ENCODE results near the gene GPC5.

Gene GPC5

GRCh38 chr13:91598655-91599054, 200.2 kb downstream of the GPC5 start:
- no peak for DNase-seq

- DNase-seq, result no peak
These were observed 202.9 kb downstream of the GPC5 start for GRCh38 chr13:91601273-91601672.

GRCh38 chr13:91601807-91602206, 203.4 kb downstream of the GPC5 start:
- DNase-seq, result no peak

DNA sequence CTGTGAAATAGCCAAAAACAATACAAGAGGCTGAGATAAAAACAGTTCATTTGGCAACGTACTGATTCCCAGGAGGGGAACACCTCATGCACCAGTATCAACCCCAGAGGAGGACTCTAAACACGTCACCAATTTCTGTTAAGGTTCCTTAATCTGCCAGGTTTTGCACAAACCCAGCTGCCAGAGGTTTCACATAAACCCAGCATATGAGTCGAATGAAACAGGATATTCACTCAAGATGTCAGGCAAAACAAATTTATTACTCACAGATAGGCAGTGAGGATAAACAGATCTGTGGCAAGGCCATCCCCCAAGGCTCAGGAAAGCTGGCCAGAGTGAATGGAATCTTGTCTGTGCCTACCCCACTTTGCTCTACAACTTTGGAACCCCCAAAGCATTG, 210.9 kb downstream of the GPC5 start:
- DNase-seq, result no peak

DNA sequence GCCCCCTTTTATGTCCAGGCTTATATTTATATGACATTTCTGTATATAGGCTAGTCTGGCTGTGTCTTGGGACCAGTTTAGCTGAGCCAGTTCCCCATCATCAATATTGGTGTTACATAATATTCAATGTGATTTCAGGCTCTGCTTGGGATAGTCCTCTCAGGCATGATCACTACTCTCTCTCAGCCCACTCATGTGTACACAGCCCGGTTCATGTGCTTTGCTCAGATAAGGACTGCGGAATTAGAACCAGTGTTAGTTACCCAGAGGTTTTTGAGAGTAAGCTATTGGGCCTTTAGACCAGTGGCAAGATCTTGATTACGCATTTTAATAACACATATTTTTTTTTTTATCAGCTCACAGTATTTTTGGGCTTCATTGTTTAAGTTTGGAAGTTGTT, 219.9 kb downstream of the GPC5 start:
- no peak for DNase-seq

GRCh38 chr13:91620670-91621141, 222.3 kb downstream of the GPC5 start:
- no peak for DNase-seq

DNA sequence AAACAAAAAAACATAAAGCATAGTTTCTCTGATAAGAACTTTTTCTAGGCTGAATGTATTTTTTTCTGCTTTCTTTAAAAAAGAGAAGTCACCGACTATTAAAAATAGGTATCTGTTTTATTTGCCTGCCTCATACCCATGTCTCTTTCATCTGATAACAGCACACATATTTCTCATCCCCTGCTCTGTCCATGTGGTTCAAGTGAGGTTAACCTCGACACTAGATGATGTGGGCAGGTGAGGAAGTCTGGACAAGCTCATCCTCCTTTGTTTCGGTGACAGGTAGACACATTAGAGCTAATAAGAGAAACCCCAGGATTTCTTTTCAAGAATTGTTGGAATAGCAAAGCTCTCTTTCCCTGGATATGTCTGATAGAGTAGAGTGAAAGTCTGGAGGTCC, 222.7 kb downstream of the GPC5 start:
- DNase-seq, result no peak

- no peak for DNase-seq
These were observed 223.5 kb downstream of the GPC5 start for GRCh38 chr13:91621963-91622362.

GRCh38 chr13:91622778-91623550, 224.5 kb downstream of the GPC5 start:
- DNase-seq, result no peak

GRCh38 chr13:91627952-91628739, 229.7 kb downstream of the GPC5 start:
- no peak for DNase-seq

DNA sequence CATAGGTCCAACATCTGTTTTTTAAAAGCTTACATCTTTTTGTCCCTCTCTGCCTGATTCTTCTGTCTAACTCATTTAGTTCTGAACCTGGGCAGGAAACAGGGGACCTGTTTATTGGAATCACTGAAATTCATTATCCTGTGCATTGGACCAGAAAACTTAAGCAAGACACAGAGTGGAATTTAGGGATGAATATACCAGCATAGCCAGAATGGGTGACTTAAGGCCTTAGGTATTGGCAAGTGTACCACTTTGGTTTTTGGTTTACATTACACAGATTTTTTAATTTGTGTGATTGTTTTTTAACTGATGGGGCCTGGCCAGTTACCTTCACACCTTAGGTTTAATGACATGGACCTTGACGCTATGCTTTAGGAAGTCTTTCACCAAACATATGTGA, 232.5 kb downstream of the GPC5 start:
- DNase-seq, result no peak

GRCh38 chr13:91632086-91632485, 233.7 kb downstream of the GPC5 start:
- DNase-seq, result no peak

DNA sequence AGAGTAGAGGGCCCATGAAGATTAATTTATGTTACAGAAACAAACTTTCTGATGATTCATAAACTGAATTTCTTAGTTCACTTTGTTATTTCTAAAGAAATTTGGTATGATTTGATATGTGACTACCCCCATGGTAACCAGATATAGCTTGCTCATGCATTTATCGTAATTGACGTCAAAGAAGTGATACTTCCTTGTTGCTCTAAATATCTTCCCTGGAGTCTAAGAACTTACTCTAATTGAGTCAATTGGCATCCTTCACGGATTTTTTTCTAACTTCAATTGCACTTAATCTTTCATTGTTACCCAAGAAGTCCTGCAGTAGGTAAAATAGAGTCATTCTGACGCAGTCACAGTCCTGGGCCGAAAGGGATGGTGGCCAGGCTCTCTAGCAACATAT, 240.9 kb downstream of the GPC5 start:
- no peak for DNase-seq

- DNase-seq, result no peak
These were observed 245.0 kb downstream of the GPC5 start for GRCh38 chr13:91643394-91643793.

DNA sequence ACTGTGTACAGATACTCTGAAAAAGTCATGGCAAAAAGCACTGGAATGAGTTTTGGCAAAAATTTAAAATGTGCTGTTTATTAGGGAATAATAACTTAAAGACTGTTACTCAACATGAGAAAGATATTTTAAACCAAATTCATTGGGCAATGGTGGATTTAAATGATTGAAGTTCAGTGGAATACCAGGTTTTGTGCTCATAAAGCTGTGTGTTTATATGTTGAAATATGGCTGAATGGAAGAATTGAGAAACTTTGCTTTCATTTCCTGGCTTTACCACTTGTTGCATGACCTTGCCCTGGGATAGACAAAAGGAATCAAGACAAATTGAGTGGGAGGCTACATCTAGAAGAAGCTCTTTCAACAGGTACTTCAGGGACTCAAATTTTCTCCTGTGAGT, 246.4 kb downstream of the GPC5 start:
- no peak for DNase-seq

GRCh38 chr13:91647361-91647990, 249.1 kb downstream of the GPC5 start:
- peak in 1 of 2 donors; percentile 4 for DNase-seq

- no peak for DNase-seq
These were observed 249.6 kb downstream of the GPC5 start for GRCh38 chr13:91648012-91648411.

- no peak for DNase-seq
These were observed 251.0 kb downstream of the GPC5 start for GRCh38 chr13:91649456-91649855.

DNA sequence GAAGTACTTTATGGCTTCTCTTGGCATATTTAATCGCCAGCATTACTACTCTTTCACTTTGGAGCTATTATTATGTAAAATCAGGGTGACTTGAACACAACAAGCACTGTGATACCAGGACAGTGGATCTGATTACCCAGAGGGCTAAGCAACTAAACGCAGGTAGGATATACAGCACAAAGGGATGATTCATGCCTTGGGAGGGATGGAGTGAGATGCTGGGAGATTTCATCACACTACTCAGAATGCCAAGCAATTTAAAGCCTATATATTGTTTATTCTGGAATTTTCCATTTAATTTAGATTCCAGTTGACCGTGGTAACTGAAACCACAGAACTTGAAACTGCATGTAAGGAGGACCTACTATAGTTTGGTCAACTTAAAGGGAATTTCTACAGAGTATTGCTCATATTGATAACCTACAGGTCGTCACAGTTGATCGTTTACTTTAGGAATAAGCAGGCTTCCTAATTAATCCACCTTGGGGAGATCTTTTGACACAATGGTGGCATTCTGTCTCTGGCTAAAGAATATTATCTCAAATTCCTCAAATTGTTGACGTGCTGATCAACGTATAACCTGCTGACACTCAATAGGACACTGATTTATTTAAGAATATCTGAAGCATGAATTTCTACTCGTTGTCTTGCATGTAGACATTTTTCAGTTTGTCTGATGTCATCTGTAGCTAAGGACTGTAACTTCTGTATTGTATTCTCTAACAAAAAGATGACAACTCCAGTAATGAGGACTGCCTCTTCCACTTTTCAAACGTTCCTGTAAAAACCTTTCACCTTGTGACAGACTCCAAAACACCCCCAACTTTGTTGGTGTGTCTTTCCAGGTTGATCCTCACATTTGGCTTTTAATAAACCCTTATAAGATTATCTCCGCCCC, 254.2 kb downstream of the GPC5 start:
- DNase-seq, result no peak

DNA sequence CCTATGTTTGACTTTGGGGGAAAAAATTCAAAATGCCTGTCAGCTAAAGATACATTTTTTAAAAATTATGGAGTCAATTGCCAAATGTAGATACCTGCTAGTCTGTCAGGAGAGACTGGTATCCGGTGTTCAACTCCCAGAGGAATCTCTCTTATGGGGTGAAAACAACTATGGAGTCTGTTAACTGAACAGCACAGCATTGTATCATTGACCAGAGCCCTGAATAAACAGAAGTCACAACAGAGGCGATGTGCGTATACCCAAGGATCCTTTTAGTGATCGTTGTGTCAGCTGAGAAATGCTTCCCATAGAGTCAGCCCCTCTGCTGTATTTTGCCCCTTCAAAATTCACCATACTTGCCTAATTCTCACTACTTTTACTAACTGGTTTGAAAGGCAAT, 257.3 kb downstream of the GPC5 start:
- no peak for DNase-seq

DNA sequence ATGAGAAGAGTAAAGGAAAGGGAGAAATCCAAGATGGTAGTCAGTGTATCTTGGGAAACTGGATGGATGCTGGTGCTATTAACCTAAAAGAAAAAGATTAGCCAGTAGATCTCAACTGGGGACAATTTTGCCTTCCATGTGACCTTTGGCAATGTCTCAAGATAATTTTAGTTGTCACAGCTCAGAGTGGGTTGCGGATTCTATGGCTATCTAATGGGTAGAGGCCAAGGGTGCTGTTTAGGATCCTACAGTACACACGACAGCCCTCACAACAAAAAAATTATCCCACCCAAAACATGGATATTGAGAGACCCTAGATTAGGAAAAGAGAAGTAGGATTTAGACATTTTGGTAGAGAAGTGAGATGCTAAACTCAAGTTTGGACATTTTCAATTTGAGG, 258.9 kb downstream of the GPC5 start:
- no peak for DNase-seq

DNA sequence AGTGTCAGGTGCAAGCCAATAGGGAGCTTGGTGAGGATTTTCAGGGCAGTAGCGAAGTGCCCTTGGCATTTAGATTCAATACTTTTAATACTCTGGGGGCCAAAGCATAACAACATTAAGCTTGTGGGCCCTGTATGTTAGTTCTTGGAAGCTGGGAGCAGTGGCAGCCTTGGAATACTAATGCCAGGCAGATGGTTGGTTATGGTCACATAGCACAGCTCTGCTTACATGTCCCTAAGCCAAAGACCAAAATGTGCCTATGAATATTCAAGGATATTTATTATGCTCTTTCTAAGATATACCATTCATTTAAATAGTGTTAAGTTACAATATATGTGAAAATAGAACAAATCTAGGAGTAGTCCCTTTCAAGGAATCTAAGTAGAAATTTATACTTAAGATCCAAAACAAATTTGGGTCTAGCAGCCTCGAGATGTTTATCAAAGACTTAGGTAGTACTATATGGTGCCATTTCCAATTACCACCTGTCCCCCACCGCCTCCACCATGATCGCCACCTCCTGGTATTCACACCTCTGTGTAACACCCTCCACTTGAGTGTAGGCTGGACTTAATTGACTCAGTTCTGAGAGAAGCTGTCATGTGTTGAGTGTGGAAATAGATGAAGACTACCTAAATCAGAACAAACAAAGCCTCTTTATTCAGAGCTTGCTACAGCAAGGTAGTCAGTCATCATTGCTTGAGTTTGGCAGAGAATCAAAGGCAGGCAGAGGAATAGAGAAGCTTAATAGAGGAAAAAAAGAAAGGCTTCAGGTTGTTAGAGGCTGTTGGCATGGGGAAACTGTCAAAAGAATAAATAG, 261.0 kb downstream of the GPC5 start:
- no peak for DNase-seq
